ENCODE measurements around the gene LRRC32. TPM values are rescaled to one million over a fixed set of nuclear protein-coding genes. Genes with fewer than 3 reads are reported as not detected.

The LRRC32 gene
- total and polyA plus RNA-seq, 10 of the 15 experiments (the other 5 are each of a cell fraction or from before 2014, with no cell fraction given), result 0.56 to 20.8 (median 7.4) TPM

- TF ChIP-seq ZBTB11 (CRISPR knock-in tag; IDR thresholded peaks at IDR 0.05), result no peak
- TF ChIP-seq BRCA1 (IDR thresholded peaks at IDR 0.05; ENCODE audit: low read depth, low read length), result no peak
- TF ChIP-seq KAT2A (conservative IDR thresholded peaks at IDR 0.05; ENCODE audit: control insufficient read depth, low read depth, low read length), result no peak
- TF ChIP-seq NFYB (IDR thresholded peaks at IDR 0.05; ENCODE audit: insufficient read depth, low read depth, low read length), result no peak
- TF ChIP-seq NR2C1 (IDR thresholded peaks at IDR 0.05), result 0 out of 2 replicates have a peak, but pooled peaks have one; percentile 15
- no peak for TF ChIP-seq CHD1 (IDR thresholded peaks at IDR 0.05; ENCODE audit: low read depth, low read length)
- peak; percentile 82 for TF ChIP-seq FOXM1 (IDR thresholded peaks at IDR 0.05; ENCODE audit: low read depth, low read length)
- no peak for TF ChIP-seq ZNF274 (IDR thresholded peaks at IDR 0.05; ENCODE audit: insufficient read depth, insufficient read length)
- TF ChIP-seq E2F8 (IDR thresholded peaks at IDR 0.05; ENCODE audit: low read depth, partially characterized antibody), result no peak
- no peak for TF ChIP-seq ZSCAN29 (IDR thresholded peaks at IDR 0.05)
- no peak for TF ChIP-seq PAX8 (IDR thresholded peaks at IDR 0.05)
- TF ChIP-seq SREBF1 (IDR thresholded peaks at IDR 0.05; ENCODE audit: low read length), result no peak
- 0 out of 2 replicates have a peak, but pooled peaks have one; percentile 12 for TF ChIP-seq IRF4 (IDR thresholded peaks at IDR 0.05; ENCODE audit: low read depth, low read length)
- peak; percentile 98 for TF ChIP-seq MEF2A (IDR thresholded peaks at IDR 0.05; ENCODE audit: insufficient read depth, low read depth, low read length)
- TF ChIP-seq TARDBP (IDR thresholded peaks at IDR 0.05; ENCODE audit: borderline replicate concordance), result no peak
- TF ChIP-seq, protein P1, sequence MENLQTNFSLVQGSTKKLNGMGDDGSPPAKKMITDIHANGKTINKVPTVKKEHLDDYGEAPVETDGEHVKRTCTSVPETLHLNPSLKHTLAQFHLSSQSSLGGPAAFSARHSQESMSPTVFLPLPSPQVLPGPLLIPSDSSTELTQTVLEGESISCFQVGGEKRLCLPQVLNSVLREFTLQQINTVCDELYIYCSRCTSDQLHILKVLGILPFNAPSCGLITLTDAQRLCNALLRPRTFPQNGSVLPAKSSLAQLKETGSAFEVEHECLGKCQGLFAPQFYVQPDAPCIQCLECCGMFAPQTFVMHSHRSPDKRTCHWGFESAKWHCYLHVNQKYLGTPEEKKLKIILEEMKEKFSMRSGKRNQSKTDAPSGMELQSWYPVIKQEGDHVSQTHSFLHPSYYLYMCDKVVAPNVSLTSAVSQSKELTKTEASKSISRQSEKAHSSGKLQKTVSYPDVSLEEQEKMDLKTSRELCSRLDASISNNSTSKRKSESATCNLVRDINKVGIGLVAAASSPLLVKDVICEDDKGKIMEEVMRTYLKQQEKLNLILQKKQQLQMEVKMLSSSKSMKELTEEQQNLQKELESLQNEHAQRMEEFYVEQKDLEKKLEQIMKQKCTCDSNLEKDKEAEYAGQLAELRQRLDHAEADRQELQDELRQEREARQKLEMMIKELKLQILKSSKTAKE (IDR thresholded peaks at IDR 0.05; ENCODE audit: low read depth, poor library complexity, severe bottlenecking), result peak; percentile 57
- TF ChIP-seq HSF1 (IDR thresholded peaks at IDR 0.05; ENCODE audit: low read depth, low read length), result no peak
- no peak for TF ChIP-seq RAD21 (IDR thresholded peaks at IDR 0.05; ENCODE audit: insufficient read depth, low read depth, low read length)
- TF ChIP-seq CBX5 (IDR thresholded peaks at IDR 0.05; ENCODE audit: low read depth), result no peak
- TF ChIP-seq TAF1 (IDR thresholded peaks at IDR 0.05; ENCODE audit: borderline replicate concordance, low read depth, low read length), result no peak
- TF ChIP-seq JUNB (IDR thresholded peaks at IDR 0.05), result no peak
- peak; percentile 53 for TF ChIP-seq SP1 (IDR thresholded peaks at IDR 0.05; ENCODE audit: low read depth, low read length)
- no peak for TF ChIP-seq TCF7 (IDR thresholded peaks at IDR 0.05; ENCODE audit: borderline replicate concordance)
Observed at GRCh38 chr11:76626921-76627401, 43.6 kb downstream of the LRRC32 start (continued).
